ENCODE data around the gene SMIM5.

- TF ChIP-seq CTCF (IDR thresholded peaks at IDR 0.05; ENCODE audit: poor library complexity, severe bottlenecking) (no peak), SMC3 (conservative IDR thresholded peaks at IDR 0.05; ENCODE audit: poor library complexity) (no peak), REST (IDR thresholded peaks at IDR 0.05; ENCODE audit: borderline replicate concordance) (no peak), EP300 (conservative IDR thresholded peaks at IDR 0.05; ENCODE audit: poor library complexity, severe bottlenecking) (no peak), POLR2AphosphoS5 (IDR thresholded peaks at IDR 0.05) (no peak), TAF1 (IDR thresholded peaks at IDR 0.05; ENCODE audit: low read depth) (no peak), MXI1 (conservative IDR thresholded peaks at IDR 0.05; ENCODE audit: poor library complexity, severe bottlenecking) (no peak), EZH2 (IDR thresholded peaks at IDR 0.05; ENCODE audit: borderline replicate concordance, insufficient read depth, low read length, poor library complexity, severe bottlenecking) (no peak), RAD21 (conservative IDR thresholded peaks at IDR 0.05) (no peak)
These were observed 3.3 kb downstream of the SMIM5 start for GRCh38 chr17:75636381-75637142.
